GM21825 (cell line): Measurements from ENCODE around the gene DCAF7.

Experiments
- ATAC-seq: cut with Tn5 transposase; IDR thresholded peaks from one replicate; pipeline ENCODE4 v1.9.1; 2021; ENCODE audit warnings: mild to moderate bottlenecking, moderate library complexity; ENCODE audit not compliant: unreplicated experiment

Gene DCAF7

GRCh38 chr17:63524051-63524450 is 26.2 kb upstream of the DCAF7 start:
- no peak for ATAC-seq

GRCh38 chr17:63525190-63525946 is 24.9 kb upstream of the DCAF7 start:
- no peak for ATAC-seq

- ATAC-seq: no peak
Measured at GRCh38 chr17:63526861-63527260, 23.4 kb upstream of the DCAF7 start.

GRCh38 chr17:63528183-63528582 is 22.1 kb upstream of the DCAF7 start:
- no peak for ATAC-seq

- ATAC-seq: no peak
Measured at GRCh38 chr17:63529711-63530556, 20.3 kb upstream of the DCAF7 start.

- ATAC-seq: no peak
Measured at GRCh38 chr17:63530557-63531021, 19.7 kb upstream of the DCAF7 start.

- no peak for ATAC-seq
Measured at GRCh38 chr17:63531022-63531965, 19.0 kb upstream of the DCAF7 start.

- ATAC-seq: no peak
Measured at GRCh38 chr17:63533433-63534077, 16.7 kb upstream of the DCAF7 start.

- ATAC-seq: no peak
Measured at GRCh38 chr17:63534078-63534570, 16.2 kb upstream of the DCAF7 start.

GRCh38 chr17:63534816-63535455 is 15.3 kb upstream of the DCAF7 start:
- ATAC-seq: no peak

GRCh38 chr17:63535640-63536039 is 14.6 kb upstream of the DCAF7 start:
- ATAC-seq: no peak

- no peak for ATAC-seq
Measured at GRCh38 chr17:63537001-63537400, 13.3 kb upstream of the DCAF7 start.

- no peak for ATAC-seq
Measured at GRCh38 chr17:63537991-63538692, 12.1 kb upstream of the DCAF7 start.

GRCh38 chr17:63538693-63539595 is 11.3 kb upstream of the DCAF7 start:
- ATAC-seq: no peak

- no peak for ATAC-seq
Measured at GRCh38 chr17:63540590-63540989, 9.7 kb upstream of the DCAF7 start.

- ATAC-seq: no peak
Measured at GRCh38 chr17:63542218-63542545, 8.1 kb upstream of the DCAF7 start.

- ATAC-seq: no peak
Measured at GRCh38 chr17:63542942-63543821, 7.1 kb upstream of the DCAF7 start.
